Erythroblast (primary cell): ENCODE measurements around the gene TPRA1.
A peak's percentile ranks its signal among the peaks of the same experiment; 100 is the strongest.
"Not testable (repeated sequence)": the region's sequence is repeated elsewhere in the genome, so short reads cannot be mapped to it uniquely, and the experiment has no call there.

Experiments used
- DNase-seq, 2 experiments: peaks; one replicate each; lab custom pipeline; 2025; lab: John Stamatoyannopoulos, UW
- GATA1 ChIP-seq: IDR thresholded peaks from 2 replicates; pipeline ENCODE4 v1.6.1; 2011; ENCODE audit warnings: low read depth, mild to moderate bottlenecking, control low read depth, low read length, moderate library complexity
- POLR2A ChIP-seq: IDR thresholded peaks from 2 replicates; pipeline ENCODE4 v1.6.1; 2011; ENCODE audit warnings: mild to moderate bottlenecking, low read length

Gene TPRA1

DNA sequence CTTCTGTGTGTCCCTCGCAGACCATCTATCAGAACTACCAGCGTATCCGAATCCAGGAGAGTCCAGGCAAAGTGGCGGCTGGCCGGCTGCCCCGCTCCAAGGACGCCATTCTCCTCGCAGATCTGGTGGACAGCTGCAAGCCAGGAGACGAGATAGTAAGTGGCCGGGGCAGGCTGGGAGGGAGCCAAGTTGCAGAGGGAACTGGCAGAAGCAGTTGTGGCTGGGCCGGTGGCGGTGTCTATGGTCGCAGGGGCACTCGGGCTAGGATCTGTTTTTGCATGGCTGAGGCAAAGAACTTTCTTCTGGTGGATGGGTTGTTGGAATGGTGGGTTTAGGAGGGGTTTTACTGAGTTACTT, 17.8 kb upstream of the TPRA1 start:
- TF ChIP-seq GATA1: no peak
- no peak for TF ChIP-seq POLR2A
- no peak for DNase-seq

DNA sequence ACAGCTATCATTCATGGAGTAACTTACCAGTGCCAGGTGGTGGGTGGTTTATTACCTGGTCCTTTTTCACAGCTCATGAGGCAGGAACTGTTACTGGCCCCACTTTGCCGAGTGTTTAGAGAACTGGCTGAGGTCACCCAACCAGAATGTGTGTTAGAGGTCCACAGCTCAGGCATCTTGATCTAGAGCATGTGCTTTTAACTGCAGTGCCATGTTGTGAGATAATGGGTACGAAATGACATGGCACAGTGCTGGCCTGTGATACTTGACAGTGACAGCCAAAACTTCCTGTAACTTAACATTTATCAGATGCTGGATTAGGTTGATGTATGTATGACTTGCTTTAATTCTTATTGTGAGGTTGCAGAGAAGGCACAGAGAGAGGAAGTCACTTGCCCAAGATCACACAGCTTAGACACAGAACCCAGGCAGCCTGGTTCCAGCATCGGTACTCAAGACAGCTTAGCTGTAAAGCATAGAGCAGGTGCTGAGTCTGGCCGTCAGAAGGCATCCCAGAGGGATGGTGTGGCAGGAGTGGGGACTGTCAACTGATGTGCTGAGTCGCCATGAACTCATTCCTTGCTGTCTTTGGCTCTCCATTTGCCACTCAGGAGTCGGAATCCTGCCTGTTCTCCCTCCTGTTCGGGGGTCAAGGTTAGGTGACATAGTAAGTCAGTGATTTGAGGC, 17.3 kb upstream of the TPRA1 start:
- TF ChIP-seq GATA1 (no peak), POLR2A (no peak)
- DNase-seq: no peak

DNA sequence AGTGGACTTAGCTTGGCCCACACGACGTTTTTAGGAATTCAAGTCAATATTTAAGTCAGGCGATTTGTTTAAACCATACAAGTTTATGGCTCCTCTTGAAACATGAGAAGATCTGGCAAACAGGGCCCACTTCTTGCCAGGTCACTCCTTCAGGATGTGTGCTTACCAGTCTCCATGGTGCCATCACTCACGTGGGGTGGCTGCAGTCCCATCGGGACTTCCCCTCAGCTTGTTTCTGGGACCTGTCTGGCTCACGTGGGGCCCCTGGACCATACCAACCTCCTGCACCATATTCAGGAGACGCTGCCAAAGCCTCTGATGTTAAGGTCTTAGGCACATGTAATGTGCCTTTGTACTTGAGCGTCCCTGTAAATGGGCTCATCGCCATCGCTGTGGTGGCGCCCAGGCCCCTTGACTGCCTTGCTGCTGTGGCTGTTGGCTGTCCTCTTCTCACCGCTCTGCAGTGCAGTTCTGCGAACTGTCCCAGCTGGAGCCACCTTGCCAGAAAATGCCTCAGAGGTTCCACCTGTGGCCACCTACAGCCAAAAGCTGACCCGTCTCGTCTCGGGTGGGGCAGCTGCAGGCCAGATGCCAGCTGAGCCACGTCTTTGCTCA, 16.6 kb upstream of the TPRA1 start:
- DNase-seq: no peak
- TF ChIP-seq GATA1 (no peak), POLR2A (no peak)

DNA sequence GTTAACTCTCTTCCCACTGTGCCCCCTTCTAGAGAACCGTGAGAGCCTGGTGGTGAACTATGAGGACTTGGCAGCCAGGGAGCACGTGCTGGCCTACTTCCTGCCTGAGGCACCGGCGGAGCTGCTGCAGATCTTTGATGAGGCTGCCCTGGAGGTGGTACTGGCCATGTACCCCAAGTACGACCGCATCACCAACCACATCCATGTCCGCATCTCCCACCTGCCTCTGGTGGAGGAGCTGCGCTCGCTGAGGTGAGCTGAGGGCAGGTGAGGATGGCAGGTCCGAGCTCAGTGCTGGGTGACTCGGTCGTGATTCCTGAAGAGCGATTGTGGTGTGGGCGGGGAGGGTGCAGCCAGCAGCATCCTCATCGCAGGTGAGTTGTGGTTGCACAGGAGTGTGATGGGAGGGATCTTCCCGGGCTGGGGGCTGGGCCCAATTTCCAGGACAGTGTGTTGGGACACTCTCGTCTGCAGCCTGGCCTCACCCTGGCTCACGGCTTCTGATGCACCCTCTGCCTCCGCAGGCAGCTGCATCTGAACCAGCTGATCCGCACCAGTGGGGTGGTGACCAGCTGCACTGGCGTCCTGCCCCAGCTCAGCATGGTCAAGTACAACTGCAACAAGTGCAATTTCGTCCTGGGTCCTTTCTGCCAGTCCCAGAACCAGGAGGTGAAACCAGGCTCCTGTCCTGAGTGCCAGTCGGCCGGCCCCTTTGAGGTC, 15.7 kb upstream of the TPRA1 start:
- no peak for DNase-seq
- no peak for TF ChIP-seq POLR2A
- no peak for TF ChIP-seq GATA1

DNA sequence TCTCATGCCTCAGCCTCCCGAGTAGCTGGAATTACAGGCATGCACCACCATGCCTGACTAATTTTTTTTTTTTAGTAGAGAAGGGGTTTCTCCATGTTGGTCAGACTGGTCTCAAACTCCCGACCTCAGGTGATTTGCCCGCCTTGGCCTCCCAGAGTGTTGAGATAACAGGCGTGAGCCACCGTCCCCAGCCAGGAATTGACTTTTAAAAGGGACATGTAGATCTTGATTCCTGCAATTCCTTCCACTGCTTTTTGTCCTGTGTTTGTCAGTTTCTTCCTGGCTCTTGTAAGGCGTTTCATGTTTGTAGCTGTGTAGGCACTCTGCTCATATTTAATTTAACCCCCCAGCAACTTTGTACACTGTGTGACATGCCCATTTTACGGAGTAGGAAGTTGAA, 15.0 kb upstream of the TPRA1 start:
- DNase-seq: not testable (repeated sequence)

DNA sequence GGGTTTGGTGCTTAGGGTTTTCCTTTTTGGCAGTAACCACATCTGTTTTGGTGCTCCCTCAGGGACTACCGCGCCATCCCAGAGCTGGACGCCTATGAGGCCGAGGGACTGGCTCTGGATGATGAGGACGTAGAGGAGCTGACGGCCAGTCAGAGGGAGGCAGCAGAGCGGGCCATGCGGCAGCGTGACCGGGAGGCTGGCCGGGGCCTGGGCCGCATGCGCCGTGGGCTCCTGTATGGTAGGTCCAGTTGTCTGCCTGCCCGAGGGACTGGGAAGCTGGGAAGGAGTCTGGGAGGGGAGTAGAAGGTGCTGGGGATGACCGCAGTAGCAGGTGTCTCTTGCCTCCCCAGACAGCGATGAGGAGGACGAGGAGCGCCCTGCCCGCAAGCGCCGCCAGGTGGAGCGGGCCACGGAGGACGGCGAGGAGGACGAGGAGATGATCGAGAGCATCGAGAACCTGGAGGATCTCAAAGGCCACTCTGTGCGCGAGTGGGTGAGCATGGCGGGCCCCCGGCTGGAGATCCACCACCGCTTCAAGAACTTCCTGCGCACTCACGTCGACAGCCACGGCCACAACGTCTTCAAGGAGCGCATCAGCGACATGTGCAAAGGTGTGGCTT, 14.1 kb upstream of the TPRA1 start:
- no peak for DNase-seq
- TF ChIP-seq POLR2A: no peak
- TF ChIP-seq GATA1: no peak

DNA sequence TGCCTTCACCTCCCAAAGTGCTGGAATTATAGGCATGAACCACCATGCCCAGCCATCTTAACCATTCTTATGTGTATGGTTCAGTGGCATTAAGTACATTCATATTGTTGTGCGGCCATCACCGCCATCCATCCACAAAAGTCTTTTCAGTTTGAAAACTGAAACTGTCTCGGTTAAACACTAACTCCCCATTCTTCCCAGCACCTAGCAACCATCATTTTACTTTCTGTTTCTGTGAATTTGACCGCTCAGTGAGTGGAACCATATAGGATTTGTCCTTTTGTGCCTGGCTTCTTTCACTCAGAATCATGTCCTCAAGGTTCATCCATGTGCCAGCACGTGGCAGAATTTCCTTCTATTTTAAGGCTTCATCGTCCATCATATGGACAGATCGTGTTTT, 13.5 kb upstream of the TPRA1 start:
- no peak for TF ChIP-seq POLR2A
- TF ChIP-seq GATA1: no peak
- no peak for DNase-seq

DNA sequence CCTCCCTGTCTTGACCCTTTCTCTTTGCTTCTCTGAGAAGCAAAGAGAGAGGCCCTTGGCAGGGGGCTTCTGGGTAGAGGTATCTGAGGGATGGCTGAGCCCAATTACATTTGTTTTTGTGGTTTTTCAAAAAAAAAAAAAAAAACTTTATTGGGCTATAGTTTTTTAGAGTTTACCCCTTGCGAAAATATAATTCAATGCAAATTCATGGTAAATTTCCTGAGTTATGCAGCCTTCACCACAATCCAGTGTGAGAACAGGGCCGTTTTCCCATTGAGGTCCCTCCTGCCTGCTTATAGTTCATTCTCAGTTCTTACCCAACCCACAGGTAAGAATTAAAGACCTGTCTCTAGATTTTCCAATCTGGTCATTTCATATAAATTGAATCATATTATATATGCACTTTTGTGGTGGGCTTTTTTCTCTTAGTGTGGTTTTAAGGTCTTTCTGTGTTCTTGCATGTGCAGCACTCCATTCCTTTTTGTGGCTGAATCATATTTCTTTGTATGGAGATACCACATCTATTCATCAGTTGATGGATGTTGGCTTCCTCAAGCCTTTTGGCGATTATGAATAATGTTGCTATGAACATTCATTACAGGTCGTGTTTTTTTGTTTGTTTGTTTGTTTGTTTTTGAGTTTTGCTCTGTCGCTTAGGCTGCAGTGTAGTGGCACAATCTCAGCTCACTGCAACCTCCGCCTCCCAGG, 10.4 kb upstream of the TPRA1 start:
- TF ChIP-seq POLR2A: no peak
- no peak for TF ChIP-seq GATA1
- no peak for DNase-seq

DNA sequence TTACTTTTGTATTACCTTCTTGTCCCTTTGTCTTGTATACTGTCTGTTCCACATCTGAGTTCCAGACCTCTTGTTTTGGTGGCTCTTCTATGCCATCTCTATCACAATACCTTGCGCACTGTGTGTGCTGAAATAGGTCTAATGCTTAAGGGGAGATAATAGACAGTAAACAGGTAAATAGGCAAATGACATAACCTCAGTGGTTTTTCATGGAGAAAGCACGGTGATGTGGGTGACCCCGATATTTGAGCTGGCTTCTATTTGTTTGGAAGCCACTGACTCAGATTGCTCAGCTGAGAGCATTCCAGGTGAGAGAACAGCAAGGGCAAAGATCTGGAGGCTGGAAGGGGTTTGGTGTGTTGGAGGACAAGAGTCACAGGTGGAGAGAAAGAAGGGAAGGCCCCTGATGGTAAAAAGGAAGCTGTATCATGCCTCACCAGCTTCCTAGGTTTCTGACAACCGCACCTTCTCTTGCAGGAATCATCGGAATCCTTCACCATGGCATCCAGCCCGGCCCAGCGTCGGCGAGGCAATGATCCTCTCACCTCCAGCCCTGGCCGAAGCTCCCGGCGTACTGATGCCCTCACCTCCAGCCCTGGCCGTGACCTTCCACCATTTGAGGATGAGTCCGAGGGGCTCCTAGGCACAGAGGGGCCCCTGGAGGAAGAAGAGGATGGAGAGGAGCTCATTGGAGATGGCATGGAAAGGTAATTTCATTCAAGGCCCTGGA, 8.5 kb upstream of the TPRA1 start:
- peak; percentile 44 to 63 for DNase-seq
- TF ChIP-seq POLR2A (no peak), GATA1 (no peak)

DNA sequence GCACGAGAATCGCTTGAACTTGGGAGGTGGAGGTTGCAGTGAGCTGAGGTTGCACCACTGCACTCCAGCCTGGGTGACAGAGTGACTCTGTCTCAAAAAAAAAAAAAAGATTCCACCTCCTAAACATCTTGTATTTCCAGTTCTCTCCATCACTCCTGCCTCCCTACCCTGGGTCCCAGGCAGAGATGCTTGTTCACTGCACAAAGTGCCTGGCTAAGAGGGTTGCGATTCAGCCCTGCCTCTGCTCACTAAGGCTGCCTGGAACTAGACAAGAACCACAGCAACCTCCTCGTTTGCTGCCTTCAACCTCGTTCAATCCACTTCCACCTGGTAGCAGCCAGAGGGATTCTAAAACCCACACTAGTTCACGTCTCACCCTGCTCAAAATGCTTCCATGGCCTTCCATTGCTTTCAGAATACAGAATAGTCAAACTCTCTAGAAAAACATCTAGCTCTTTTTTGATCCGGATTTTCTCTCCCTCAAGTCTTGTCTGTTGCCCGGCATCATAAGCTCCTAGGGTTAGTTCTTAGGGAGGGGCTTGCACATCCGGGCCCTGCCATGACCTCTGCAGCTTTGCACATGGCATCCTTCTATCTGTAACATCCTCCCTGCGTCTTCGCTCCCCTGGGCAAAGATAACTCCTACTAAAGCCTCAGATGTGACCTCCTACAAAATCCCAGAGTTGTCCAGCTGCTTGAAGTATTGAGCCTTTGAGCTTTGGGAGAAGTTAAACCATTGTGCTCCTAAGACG, 6.7 kb upstream of the TPRA1 start:
- no peak for TF ChIP-seq GATA1
- no peak for TF ChIP-seq POLR2A
- DNase-seq: peak; percentile 41 to 63

DNA sequence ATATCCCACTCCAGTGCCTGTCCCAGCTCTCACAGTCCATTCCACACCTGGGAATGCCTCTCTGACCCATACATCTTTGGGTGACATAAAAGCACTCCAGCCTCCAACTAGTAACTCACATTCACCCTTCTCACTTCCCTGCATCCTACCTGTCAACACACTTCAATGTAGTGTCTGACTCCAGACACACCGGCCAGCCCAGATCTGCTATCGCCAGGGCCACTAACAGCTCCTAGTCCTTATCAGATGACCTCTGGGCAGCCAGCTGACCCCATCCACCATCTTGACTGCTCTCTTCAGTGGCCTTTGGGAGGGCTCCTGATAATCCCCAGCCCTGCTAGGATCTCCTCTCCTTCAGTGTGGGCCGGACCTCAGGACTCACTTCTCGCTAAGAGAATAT, 4.8 kb upstream of the TPRA1 start:
- no peak for TF ChIP-seq POLR2A
- TF ChIP-seq GATA1: no peak

DNA sequence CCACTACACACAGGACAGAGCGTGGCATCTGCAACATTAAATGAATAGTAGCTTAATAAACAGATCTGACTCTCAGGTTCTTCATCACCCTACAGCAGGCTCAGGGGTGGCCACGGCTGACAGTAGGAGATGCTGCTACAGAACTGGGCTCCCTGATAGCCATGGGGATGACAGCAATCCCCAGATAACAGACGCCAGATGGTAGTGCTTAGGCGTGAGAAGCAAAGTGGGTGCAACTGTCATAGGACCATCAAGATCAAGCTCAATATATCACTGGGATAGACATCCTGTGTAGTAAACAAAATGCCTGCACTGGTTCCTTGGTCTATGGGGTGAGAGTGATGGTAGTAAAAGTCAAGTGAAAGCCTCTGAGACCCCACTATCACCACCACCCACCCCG, 2.6 kb upstream of the TPRA1 start:
- peak; percentile 38 for TF ChIP-seq POLR2A
- TF ChIP-seq GATA1: no peak
- DNase-seq: peak; percentile 89 to 96

More for the DNA sequence above, 4.8 kb upstream of the TPRA1 start:
- DNase-seq: peak in 1 of 2 experiments; percentile 44

DNA sequence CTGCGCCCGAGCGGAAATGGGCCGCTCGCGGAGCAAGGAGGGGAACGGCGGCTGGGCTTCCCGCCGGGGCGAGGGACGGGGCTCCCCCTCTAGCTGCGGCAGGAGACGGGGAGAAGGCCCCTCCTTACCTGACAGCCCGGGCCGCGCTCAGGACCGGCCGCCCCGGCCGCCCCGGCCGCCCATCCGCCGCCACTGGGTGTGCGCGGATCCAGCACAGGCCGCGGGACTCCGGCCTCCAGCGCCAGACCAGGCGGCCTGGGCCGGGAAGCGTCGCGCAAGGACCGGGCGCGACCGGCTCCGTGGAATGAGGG, 296 bp downstream of the TPRA1 start:
- TF ChIP-seq GATA1: no peak
- no peak for TF ChIP-seq POLR2A
- no peak for DNase-seq
